GM12864 (cell line): ENCODE results near the gene UTF1.

ENCODE experiments used
- DNase-seq: peaks from one replicate; pipeline ENCODE4 v3.0.0-alpha.2; 2011; ENCODE audit warnings: low read depth
- H3K4me3 ChIP-seq: 2 replicates; pipeline ENCODE4 v1.5.1; 2011; ENCODE audit warnings: mild to moderate bottlenecking, low read depth, low read length, control low read depth
- TF ChIP-seq, protein P1 (sequence below): IDR thresholded peaks from 2 replicates; pipeline ENCODE4 v1.5.1; 2011; ENCODE audit warnings: low read depth, mild to moderate bottlenecking, moderate library complexity, low read length, control low read depth, inconsistent platforms; ENCODE audit errors: missing control alignments

UTF1 gene

DNA sequence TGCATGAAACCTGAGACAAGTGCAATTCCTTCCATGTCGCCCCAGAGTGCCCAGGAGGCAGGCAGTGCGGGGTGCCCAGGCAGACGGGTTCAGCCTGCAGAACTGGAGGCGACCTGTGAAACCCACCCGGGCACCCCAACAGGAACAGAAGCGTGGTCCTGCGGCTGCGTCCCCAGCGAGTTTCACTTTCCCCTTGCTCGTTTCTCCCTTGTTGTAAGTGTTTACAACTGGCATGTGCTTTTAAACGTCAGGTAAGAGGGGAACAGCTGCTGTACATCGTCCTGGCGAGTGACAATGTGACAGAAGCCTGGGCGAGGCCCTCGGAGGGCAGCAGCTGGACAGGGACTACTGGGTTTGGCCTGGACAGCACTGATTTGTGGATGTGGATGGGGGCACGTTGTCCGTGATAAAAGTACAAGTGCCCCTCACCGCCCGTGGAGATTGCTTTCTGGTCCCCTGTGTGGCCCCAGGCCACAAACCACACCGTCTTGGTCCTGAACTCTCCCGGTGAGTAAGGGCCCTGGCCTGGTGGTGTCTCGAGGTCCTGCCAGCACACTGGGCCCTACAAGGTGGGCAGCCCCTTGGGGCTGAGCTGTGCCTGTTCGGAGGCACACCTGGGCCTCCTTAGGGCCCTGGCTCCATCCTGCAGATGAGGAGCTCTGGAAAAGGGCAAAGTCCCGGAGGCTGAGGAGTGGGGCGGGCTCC, 11.6 kb downstream of the UTF1 start:
- peak overlapping the region; percentile 43 for H3K4me3 ChIP-seq
- no peak for DNase-seq
- TF ChIP-seq, protein P1, sequence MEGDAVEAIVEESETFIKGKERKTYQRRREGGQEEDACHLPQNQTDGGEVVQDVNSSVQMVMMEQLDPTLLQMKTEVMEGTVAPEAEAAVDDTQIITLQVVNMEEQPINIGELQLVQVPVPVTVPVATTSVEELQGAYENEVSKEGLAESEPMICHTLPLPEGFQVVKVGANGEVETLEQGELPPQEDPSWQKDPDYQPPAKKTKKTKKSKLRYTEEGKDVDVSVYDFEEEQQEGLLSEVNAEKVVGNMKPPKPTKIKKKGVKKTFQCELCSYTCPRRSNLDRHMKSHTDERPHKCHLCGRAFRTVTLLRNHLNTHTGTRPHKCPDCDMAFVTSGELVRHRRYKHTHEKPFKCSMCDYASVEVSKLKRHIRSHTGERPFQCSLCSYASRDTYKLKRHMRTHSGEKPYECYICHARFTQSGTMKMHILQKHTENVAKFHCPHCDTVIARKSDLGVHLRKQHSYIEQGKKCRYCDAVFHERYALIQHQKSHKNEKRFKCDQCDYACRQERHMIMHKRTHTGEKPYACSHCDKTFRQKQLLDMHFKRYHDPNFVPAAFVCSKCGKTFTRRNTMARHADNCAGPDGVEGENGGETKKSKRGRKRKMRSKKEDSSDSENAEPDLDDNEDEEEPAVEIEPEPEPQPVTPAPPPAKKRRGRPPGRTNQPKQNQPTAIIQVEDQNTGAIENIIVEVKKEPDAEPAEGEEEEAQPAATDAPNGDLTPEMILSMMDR = no peak

DNA sequence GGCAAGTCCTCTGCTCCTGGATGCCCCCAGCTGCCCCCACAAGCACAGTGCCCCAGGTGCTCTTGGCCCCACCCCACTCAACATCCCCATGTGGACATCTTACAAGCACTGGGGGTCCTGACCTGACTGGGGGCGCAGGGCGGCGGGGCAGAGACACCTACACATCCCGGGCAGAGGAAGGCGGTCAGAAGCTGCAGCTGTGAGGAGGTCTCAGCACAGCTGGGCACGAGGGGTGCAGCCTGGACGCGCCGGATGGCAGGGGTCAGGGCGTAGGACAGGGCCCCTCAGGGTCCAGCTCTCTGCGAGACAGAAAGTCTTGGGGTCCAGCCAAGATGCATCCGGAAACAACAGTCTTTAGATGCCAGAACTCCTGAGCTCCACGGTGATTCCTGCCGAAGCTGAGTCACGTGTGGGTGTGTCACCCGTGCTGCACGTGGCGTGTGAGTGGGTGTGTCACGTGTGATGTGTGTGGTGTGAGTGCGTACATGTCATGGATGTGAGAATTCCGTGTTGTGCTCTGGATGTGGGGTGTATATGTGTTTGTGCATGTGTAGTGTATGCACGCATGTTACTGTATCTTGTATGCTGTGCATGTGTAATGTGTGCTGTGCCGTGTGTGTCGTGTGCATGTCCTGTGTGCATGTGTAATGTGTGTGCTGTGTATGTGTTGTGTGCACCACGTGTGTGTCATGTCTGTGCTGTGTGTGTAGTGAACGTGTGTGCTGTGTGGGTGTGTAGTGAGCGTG, 12.8 kb downstream of the UTF1 start:
- DNase-seq = no peak

DNA sequence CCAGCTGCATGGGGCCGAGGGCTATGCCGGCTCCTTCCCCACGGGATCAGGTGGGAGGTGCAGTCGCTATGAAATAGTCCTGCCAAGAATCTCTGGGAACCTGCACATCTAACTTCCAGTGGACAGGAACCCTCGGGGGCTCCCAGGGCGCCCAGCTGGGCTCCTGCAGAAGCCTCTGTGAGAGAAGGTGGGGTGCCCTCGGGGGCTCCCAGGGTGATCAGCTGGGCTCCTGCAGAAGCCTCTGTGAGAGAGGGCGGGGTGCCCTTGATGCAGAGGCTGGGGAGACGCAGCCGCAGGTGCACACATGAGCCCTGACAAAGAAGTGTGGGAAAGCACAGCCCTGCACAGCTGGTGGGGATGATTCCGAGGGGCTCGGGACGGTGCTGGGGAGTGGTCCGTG, 13.6 kb downstream of the UTF1 start:
- H3K4me3 ChIP-seq = no peak overlapping the region
- TF ChIP-seq, protein P1 = no peak
- no peak for DNase-seq

More for the DNA sequence above, 12.8 kb downstream of the UTF1 start:
- H3K4me3 ChIP-seq = no peak overlapping the region
- TF ChIP-seq, protein P1 = no peak

DNA sequence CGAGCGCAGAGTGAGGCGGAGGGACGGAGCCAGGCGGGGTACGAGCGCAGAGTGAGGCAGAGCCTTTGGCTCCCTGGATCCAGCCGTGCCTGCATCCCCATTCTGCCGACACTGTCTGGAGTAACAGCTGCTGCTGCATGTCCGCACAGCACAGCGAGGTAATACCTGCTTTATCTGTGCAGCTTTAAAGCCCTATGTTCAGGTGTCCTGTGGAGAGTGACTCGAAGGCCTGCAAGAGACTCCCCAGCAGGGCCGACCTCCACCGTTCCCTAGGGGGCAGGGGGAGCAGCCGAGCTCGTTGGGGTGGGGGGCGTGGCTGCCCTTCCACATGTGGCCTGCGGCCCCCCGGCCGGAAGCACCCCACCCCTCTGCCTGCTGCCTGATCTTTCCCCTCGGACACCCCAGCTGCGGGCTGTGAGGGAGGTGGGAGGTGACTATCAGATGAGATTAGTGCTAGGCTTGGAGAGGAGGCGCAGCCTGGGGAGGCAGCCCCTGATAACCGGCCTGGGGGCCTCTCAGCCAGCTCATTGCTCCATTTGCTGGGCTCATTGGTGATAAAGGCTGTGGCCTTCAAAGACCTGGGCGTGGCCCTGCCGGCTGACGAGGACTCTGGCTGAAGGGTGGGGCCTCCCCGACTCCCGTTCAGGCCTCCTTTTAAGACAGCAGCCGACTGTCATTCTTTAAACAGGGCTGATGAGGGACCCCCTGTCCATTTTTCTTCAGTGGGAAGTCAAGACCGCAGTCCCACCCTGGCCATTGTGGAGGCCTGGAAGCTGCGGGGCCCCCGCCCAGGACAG, 15.6 kb downstream of the UTF1 start:
- no peak overlapping the region for H3K4me3 ChIP-seq
- TF ChIP-seq, protein P1 = no peak
- DNase-seq = no peak

DNA sequence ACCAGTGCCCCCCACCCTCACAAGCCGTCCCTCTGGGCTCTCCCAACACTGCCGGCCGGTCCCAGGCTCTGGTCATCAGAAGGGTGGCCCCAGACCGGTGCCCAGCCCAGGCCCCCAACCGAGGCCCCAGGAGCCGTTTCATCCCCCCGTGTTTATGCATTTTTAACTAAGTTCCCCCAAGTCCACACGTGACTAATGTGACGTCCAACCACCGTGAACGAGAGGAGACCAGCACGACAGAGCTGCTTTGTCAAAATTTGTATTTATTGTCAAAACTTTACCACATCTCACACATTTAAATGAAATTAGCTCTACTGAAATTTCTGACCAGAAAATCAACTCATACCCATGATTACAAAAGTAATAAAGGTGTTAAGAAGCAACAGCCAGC, 16.2 kb downstream of the UTF1 start:
- DNase-seq = no peak
- TF ChIP-seq, protein P1 = no peak
- no peak overlapping the region for H3K4me3 ChIP-seq

DNA sequence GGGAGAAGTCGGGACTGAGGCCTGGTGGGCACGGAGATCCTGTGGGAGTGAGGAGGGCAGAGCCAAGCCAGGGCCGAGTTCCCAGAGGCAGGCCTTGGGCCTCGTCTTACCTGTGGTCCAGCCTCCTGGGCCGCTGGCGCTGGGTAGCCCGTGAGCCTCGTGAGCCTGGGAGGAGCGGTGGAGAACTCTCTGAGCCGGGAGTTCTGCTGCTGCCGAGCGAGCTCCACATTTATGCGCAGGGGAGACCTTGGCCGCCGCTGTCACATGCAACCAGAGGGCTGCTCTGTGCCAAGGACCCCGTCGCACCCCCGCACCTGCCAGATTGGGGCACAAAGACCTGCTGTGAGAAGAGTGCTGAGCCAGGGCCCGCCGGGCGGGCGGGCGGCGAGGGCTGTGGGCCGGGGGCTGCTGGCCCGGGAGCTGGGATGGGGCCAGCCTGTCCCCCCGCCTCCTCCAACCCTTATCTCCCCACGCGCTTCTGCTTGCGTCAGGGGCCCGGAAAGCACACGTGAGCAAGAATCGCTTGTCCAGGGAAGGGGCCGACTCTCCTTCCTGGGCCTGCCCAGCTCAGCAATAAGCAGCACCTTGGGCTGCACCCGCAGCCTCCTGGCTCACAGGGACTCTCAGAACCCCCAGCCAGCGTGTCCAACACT, 17.8 kb downstream of the UTF1 start:
- DNase-seq = no peak
- TF ChIP-seq, protein P1 = no peak
- no peak overlapping the region for H3K4me3 ChIP-seq
